Aorta (tissue), 5 donors: Measurements from ENCODE around the gene KCND1. TPM values are rescaled to one million over a fixed set of nuclear protein-coding genes. Genes with fewer than 3 reads are reported as not detected.
A peak's percentile ranks its signal among the peaks of the same experiment; 100 is the strongest.

Experiments used
- ATAC-seq: fragments of 200-7000 bp; cut with Tn5 transposase; one replicate; pipeline ENCODE4 v1.9.1; 2022; ENCODE audit warnings: moderate library complexity; ENCODE audit not compliant: low FRiP score
- DNase-seq, 2 donors: peaks; one replicate each; pipeline ENCODE4 v3.0.0-alpha.2; 2020
- H3K27ac ChIP-seq, 2 donors: one replicate each; pipeline ENCODE4 v1.5.1; 2013; ENCODE audit warnings: low read length in 2 of 2, mild to moderate bottlenecking in 2 of 2, moderate library complexity in 2 of 2, control low read depth in 1 of 2, inconsistent platforms in 1 of 2, low read depth in 1 of 2
- H3K27me3 ChIP-seq, 2 donors: one replicate each; pipeline ENCODE4 v1.6.1; 2013; ENCODE audit warnings: control low read depth in 1 of 2, low read length in 1 of 2, mild to moderate bottlenecking in 1 of 2, moderate library complexity in 1 of 2; ENCODE audit not compliant: insufficient read depth in 2 of 2, control insufficient read depth in 1 of 2
- H3K36me3 ChIP-seq, 2 donors: one replicate each; pipeline ENCODE4 v1.6.1; 2013; ENCODE audit warnings: control low read depth in 1 of 2, low read length in 1 of 2, mild to moderate bottlenecking in 1 of 2; ENCODE audit not compliant: insufficient read depth in 2 of 2, control insufficient read depth in 1 of 2
- H3K4me1 ChIP-seq, 2 donors: one replicate each; pipeline ENCODE4 v1.6.1; 2013; ENCODE audit warnings: low read length in 2 of 2, control low read depth in 1 of 2, mild to moderate bottlenecking in 1 of 2, moderate library complexity in 1 of 2; ENCODE audit not compliant: insufficient read depth in 2 of 2, control insufficient read depth in 1 of 2
- H3K4me3 ChIP-seq, 2 donors: one replicate each; pipeline ENCODE4 v1.5.1; 2013; ENCODE audit warnings: low read length in 2 of 2, control low read depth in 1 of 2, mild to moderate bottlenecking in 1 of 2
- H3K9me3 ChIP-seq: one replicate; pipeline ENCODE4 v1.6.1; 2013; ENCODE audit warnings: mild to moderate bottlenecking, low read length; ENCODE audit not compliant: control insufficient read depth
- WGBS, 2 donors: extraction: QIAGEN DNeasy Blood & Tissue Kit; methylation state at CpG; one replicate each; pipeline ENCODE4 v1.1.7; 2013; 5-methylcytosine and 5-hydroxymethylcytosine counted together
- intact Hi-C, 2 donors: fragments of 100-400 bp; cut with DNase I; formaldehyde crosslinking; loops; one replicate each; pipeline versions ENCODE4 v1.14.2 to v1.15.0; 2022
- polyA plus RNA-seq, 2 donors: library from polyadenylated mRNA; stranded (reverse); fragments of 200-250 nt; gene quantifications; one replicate each; pipeline ENCODE4 v1.2.3, GENCODE V29; 2013
- total RNA-seq, 2 donors: library from RNA; stranded (reverse); fragmentation: NEBNext Ultra II Directional; extraction: Animal tissue kit (Norgen Biotek cat#: 25700); gene quantifications; one replicate each; pipeline ENCODE4 v1.2.1, GENCODE V29; 2021
- donor health status: healthy with polysubstance abuse.
- donor health status: Bipolar disorder and iron deficiency.
- donor health status: DM: no; HTN: no; CAD: no.
- donor health status: DM: no; HTN: no; CAD: no.
- donor health status: DM: yes; HTN: yes; CAD: no.

The KCND1 gene
- total and polyA plus RNA-seq, 4 donors, result 0.88 to 4.8 (median 3.1) TPM

- ATAC-seq (no peak), DNase-seq (peak in 1 of 2 donors; percentile 79)
- Histone ChIP-seq H3K9me3 (no peaks in the 10 kb centered on the region), H3K4me3 (no peak overlapping the region), H3K4me1 (no peaks in the 10 kb centered on the region), H3K27ac (no peak overlapping the region), H3K27me3 (no peaks in the 10 kb centered on the region), H3K36me3 (peaks cover 0 to 3% of the 10 kb centered on the region in 2 donors)
- intact Hi-C loops, result no loop called here
- 41 to 45% methylated on average over 9 of the region's 9 CpGs for WGBS, 2 donors
Observed at GRCh38 chrX:48937054-48937907, 34.4 kb downstream of the KCND1 start.

- H3K27me3 ChIP-seq, result no peaks in the 10 kb centered on the region
- intact Hi-C loops, result no loop called here
- DNase-seq, result peak in 1 of 2 donors; percentile 9
- no peak overlapping the region for H3K27ac ChIP-seq
- ATAC-seq, result no peak
- no peaks in the 10 kb centered on the region for H3K9me3 ChIP-seq
- H3K4me3 ChIP-seq, result no peak overlapping the region
- peaks cover 0 to 3% of the 10 kb centered on the region in 2 donors for H3K36me3 ChIP-seq
- no peaks in the 10 kb centered on the region for H3K4me1 ChIP-seq
- 90 to 93% methylated on average over 8 of the region's 8 CpGs for WGBS, 2 donors
Observed at GRCh38 chrX:48936429-48937053, 35.1 kb downstream of the KCND1 start.

GRCh38 chrX:48935301-48935670 is 36.4 kb downstream of the KCND1 start:
- Histone ChIP-seq H3K4me3 (no peak overlapping the region), H3K36me3 (peaks cover 0 to 3% of the 10 kb centered on the region in 2 donors), H3K4me1 (no peaks in the 10 kb centered on the region), H3K27me3 (no peaks in the 10 kb centered on the region), H3K9me3 (no peaks in the 10 kb centered on the region), H3K27ac (no peak overlapping the region)
- DNase-seq (no peak), ATAC-seq (no peak)
- intact Hi-C loops, result no loop called here
- WGBS, 2 donors, result 79 to 82% methylated on average over 1 of the region's 1 CpG

- intact Hi-C loops, result no loop called here
- ATAC-seq (no peak), DNase-seq (peak in 1 of 2 donors; percentile 7)
- H3K4me1 ChIP-seq, result no peaks in the 10 kb centered on the region
- no peak overlapping the region for H3K4me3 ChIP-seq
- no peaks in the 10 kb centered on the region for H3K9me3 ChIP-seq
- no peak overlapping the region for H3K27ac ChIP-seq
- H3K27me3 ChIP-seq, result no peaks in the 10 kb centered on the region
- peaks cover 0 to 3% of the 10 kb centered on the region in 2 donors for H3K36me3 ChIP-seq
- WGBS, 2 donors, result 69 to 86% methylated on average over 7 of the region's 7 CpGs
Observed at GRCh38 chrX:48934581-48935300, 36.9 kb downstream of the KCND1 start.

- no peak overlapping the region for H3K27ac ChIP-seq
- H3K36me3 ChIP-seq, result peaks cover 0 to 3% of the 10 kb centered on the region in 2 donors
- no peaks in the 10 kb centered on the region for H3K9me3 ChIP-seq
- peak in 1 of 2 donors; percentile 6 for DNase-seq
- WGBS, 2 donors, result 87 to 91% methylated on average over 2 of the region's 2 CpGs
- no peak for ATAC-seq
- intact Hi-C loops, result no loop called here
- no peaks in the 10 kb centered on the region for H3K4me1 ChIP-seq
- H3K27me3 ChIP-seq, result no peaks in the 10 kb centered on the region
- no peak overlapping the region for H3K4me3 ChIP-seq
Observed at GRCh38 chrX:48933757-48934156, 37.9 kb downstream of the KCND1 start.

- intact Hi-C loops, result no loop called here
- H3K4me1 ChIP-seq, result no peaks in the 10 kb centered on the region
- ATAC-seq, result no peak
- H3K27ac ChIP-seq, result no peak overlapping the region
- WGBS, 2 donors, result 49 to 66% methylated on average over 2 of the region's 2 CpGs
- no peaks in the 10 kb centered on the region for H3K9me3 ChIP-seq
- peak in 1 of 2 donors; percentile 7 for DNase-seq
- H3K4me3 ChIP-seq, result no peak overlapping the region
- no peaks in the 10 kb centered on the region for H3K27me3 ChIP-seq
- peaks cover 0 to 8% of the 10 kb centered on the region in 2 donors for H3K36me3 ChIP-seq
Observed at GRCh38 chrX:48927736-48928382, 43.8 kb downstream of the KCND1 start.

GRCh38 chrX:48927123-48927522 is 44.5 kb downstream of the KCND1 start:
- Histone ChIP-seq H3K4me1 (no peaks in the 10 kb centered on the region), H3K27me3 (no peaks in the 10 kb centered on the region), H3K36me3 (peaks cover 0 to 10% of the 10 kb centered on the region in 2 donors), H3K27ac (no peak overlapping the region), H3K9me3 (no peaks in the 10 kb centered on the region), H3K4me3 (no peak overlapping the region)
- peak in 1 of 2 donors; percentile 3 for DNase-seq
- ATAC-seq, result no peak
- WGBS, 2 donors, result 54 to 76% methylated on average over 5 of the region's 5 CpGs
- intact Hi-C loops, result no loop called here

GRCh38 chrX:48924270-48924669 is 47.4 kb downstream of the KCND1 start:
- 93 to 96% methylated on average over 5 of the region's 5 CpGs for WGBS, 2 donors
- Histone ChIP-seq H3K4me1 (no peaks in the 10 kb centered on the region), H3K4me3 (no peak overlapping the region), H3K27ac (no peak overlapping the region), H3K27me3 (no peaks in the 10 kb centered on the region), H3K36me3 (peaks cover 0 to 10% of the 10 kb centered on the region in 2 donors), H3K9me3 (no peaks in the 10 kb centered on the region)
- no peak for ATAC-seq
- peak in 1 of 2 donors; percentile 26 for DNase-seq
- intact Hi-C loops, result no loop called here
